Chondrocyte (in vitro differentiated cells): Measurements from ENCODE around the gene CAMKMT. TPM values are rescaled to one million over a fixed set of nuclear protein-coding genes. Genes with fewer than 3 reads are reported as not detected.

ENCODE experiments used
- DNase-seq: peaks from one replicate; pipeline ENCODE4 v3.0.0; 2021; ENCODE audit warnings: mixed read lengths, low spot score
- H3K27ac Mint-ChIP-seq: one replicate; pipeline ENCODE4 v1.8.0; 2021; ENCODE audit warnings: mild to moderate bottlenecking, moderate library complexity, mixed read lengths; ENCODE audit not compliant: unreplicated experiment
- H3K27me3 Mint-ChIP-seq: 2 replicates; pipeline ENCODE4 v1.8.0; 2021; ENCODE audit warnings: low read depth, mixed read lengths
- H3K36me3 Mint-ChIP-seq: 2 replicates; pipeline ENCODE4 v1.8.0; 2021; ENCODE audit warnings: low read depth, mixed read lengths
- H3K4me1 Mint-ChIP-seq: 2 replicates; pipeline ENCODE4 v1.8.0; 2021; ENCODE audit warnings: low read depth, mild to moderate bottlenecking, mixed read lengths
- H3K4me3 Mint-ChIP-seq: one replicate; pipeline ENCODE4 v1.8.0; 2021; ENCODE audit warnings: mild to moderate bottlenecking, moderate library complexity, mixed read lengths; ENCODE audit not compliant: unreplicated experiment
- H3K9me3 Mint-ChIP-seq: 2 replicates; pipeline ENCODE4 v1.8.0; 2021; ENCODE audit warnings: low read depth, mixed read lengths
- CTCF ChIP-seq: fragments of 200-600 bp; sonication (generic); IDR thresholded peaks from 2 replicates; pipeline ENCODE4 v1.5.0; 2021; ENCODE audit warnings: antibody characterized with exemption, mild to moderate bottlenecking, moderate library complexity
- total RNA-seq: library from RNA; stranded (reverse); gene quantifications from 3 replicates; pipeline ENCODE4 v1.2.1, GENCODE V29; 2021

The CAMKMT gene
- total RNA-seq, 1 donor from 2014 or later: 6.5 TPM

DNA sequence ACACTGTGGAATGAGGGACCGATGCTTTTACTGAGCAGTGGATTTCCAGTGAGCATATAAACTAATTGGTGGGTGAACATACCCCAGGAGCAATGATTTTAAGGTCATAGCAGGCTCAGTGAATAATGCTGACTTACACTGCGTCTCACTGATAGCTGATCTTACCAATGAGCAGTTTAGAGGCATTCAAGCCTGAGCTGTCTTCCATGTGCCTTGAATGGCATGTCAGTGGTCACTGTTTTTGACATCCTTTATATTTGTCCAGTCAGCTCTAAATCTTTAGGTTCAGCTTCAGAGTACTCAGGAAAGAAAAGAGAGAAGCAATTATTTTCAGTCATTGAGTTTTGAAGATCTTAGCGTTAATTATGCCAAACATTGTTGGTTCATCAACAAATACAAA is 88.3 kb downstream of the CAMKMT start:
- no peak overlapping the region for H3K4me3 Mint-ChIP-seq
- H3K36me3 Mint-ChIP-seq: no peaks in the 10 kb centered on the region
- TF ChIP-seq CTCF: no peak
- H3K27ac Mint-ChIP-seq: no peak overlapping the region
- no peaks in the 10 kb centered on the region for H3K4me1 Mint-ChIP-seq
- no peaks in the 10 kb centered on the region for H3K9me3 Mint-ChIP-seq
- no peaks in the 10 kb centered on the region for H3K27me3 Mint-ChIP-seq
- no peak for DNase-seq

GRCh38 chr2:44450806-44451205 is 89.1 kb downstream of the CAMKMT start:
- TF ChIP-seq CTCF: no peak
- Mint-ChIP-seq H3K4me1 (no peaks in the 10 kb centered on the region), H3K27me3 (no peaks in the 10 kb centered on the region), H3K27ac (no peak overlapping the region), H3K36me3 (no peaks in the 10 kb centered on the region), H3K9me3 (no peaks in the 10 kb centered on the region), H3K4me3 (no peak overlapping the region)
- no peak for DNase-seq

- DNase-seq: no peak
- Mint-ChIP-seq H3K4me1 (no peaks in the 10 kb centered on the region), H3K4me3 (no peak overlapping the region), H3K9me3 (no peaks in the 10 kb centered on the region), H3K27ac (no peak overlapping the region), H3K36me3 (no peaks in the 10 kb centered on the region), H3K27me3 (no peaks in the 10 kb centered on the region)
- no peak for TF ChIP-seq CTCF
Measured at GRCh38 chr2:44452069-44452583, 90.4 kb downstream of the CAMKMT start.

GRCh38 chr2:44453259-44453658 is 91.5 kb downstream of the CAMKMT start:
- DNase-seq: no peak
- Mint-ChIP-seq H3K27me3 (no peaks in the 10 kb centered on the region), H3K4me3 (no peak overlapping the region), H3K4me1 (no peaks in the 10 kb centered on the region), H3K27ac (no peak overlapping the region), H3K36me3 (no peaks in the 10 kb centered on the region), H3K9me3 (no peaks in the 10 kb centered on the region)
- TF ChIP-seq CTCF: no peak

DNA sequence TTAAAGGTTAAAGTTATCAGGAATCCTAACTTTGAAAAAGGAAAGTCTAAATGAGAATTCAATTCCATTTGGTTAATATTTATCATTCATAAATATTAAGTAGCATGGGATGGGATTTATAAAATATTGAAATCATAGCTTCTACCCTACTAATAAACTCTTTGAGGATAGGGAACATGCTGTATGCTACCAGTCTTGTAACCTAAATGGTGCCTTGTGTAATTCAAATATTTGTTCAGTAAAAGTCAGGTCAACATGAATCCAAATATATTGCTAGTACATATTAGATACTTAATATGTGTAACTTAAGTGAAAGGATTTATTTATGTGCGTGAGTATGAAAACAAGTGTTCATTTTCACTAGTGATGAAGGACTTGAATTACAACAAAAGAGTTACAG is 94.1 kb downstream of the CAMKMT start:
- H3K4me3 Mint-ChIP-seq: no peak overlapping the region
- H3K36me3 Mint-ChIP-seq: no peaks in the 10 kb centered on the region
- no peak overlapping the region for H3K27ac Mint-ChIP-seq
- no peaks in the 10 kb centered on the region for H3K9me3 Mint-ChIP-seq
- H3K27me3 Mint-ChIP-seq: no peaks in the 10 kb centered on the region
- DNase-seq: no peak
- TF ChIP-seq CTCF: no peak
- H3K4me1 Mint-ChIP-seq: no peaks in the 10 kb centered on the region
